NCI-H187 treated with DMSO at 0.1 percent for 48 hours (cell line): ENCODE measurements around the gene MAT1A.

Experiments
- DNase-seq: peaks from one replicate; lab custom pipeline; 2025; lab: John Stamatoyannopoulos, UW

The MAT1A gene

GRCh38 chr10:80281784-80282765 lies 7.4 kb downstream of the MAT1A start:
- no peak for DNase-seq

GRCh38 chr10:80281292-80281691 lies 8.2 kb downstream of the MAT1A start:
- DNase-seq = no peak

- no peak for DNase-seq
These were observed 9.2 kb downstream of the MAT1A start for GRCh38 chr10:80280071-80280800.

GRCh38 chr10:80279146-80279545 lies 10.3 kb downstream of the MAT1A start:
- DNase-seq = no peak

- no peak for DNase-seq
These were observed 11.0 kb downstream of the MAT1A start for GRCh38 chr10:80278480-80278879.

- no peak for DNase-seq
These were observed 11.7 kb downstream of the MAT1A start for GRCh38 chr10:80277567-80278250.

- no peak for DNase-seq
These were observed 12.4 kb downstream of the MAT1A start for GRCh38 chr10:80277016-80277415.

- no peak for DNase-seq
These were observed 13.1 kb downstream of the MAT1A start for GRCh38 chr10:80276335-80276734.

- DNase-seq = no peak
These were observed 13.7 kb downstream of the MAT1A start for GRCh38 chr10:80275756-80276155.

- DNase-seq = no peak
These were observed 14.3 kb downstream of the MAT1A start for GRCh38 chr10:80275135-80275498.

GRCh38 chr10:80274396-80275134 lies 14.9 kb downstream of the MAT1A start:
- DNase-seq = no peak

GRCh38 chr10:80273523-80274170 lies 15.8 kb downstream of the MAT1A start:
- DNase-seq = no peak

- DNase-seq = no peak
These were observed 16.5 kb downstream of the MAT1A start for GRCh38 chr10:80272793-80273522.

- no peak for DNase-seq
These were observed 18.0 kb downstream of the MAT1A start for GRCh38 chr10:80271416-80271815.

GRCh38 chr10:80270887-80271286 lies 18.6 kb downstream of the MAT1A start:
- DNase-seq = no peak

GRCh38 chr10:80268938-80269588 lies 20.4 kb downstream of the MAT1A start:
- DNase-seq = no peak

GRCh38 chr10:80268266-80268665 lies 21.2 kb downstream of the MAT1A start:
- no peak for DNase-seq

- no peak for DNase-seq
These were observed 23.0 kb downstream of the MAT1A start for GRCh38 chr10:80266513-80266863.

- no peak for DNase-seq
These were observed 23.5 kb downstream of the MAT1A start for GRCh38 chr10:80265740-80266512.
